ENCODE measurements around the gene PVALEF.

Gene PVALEF

GRCh38 chr17:81194225-81194760 lies 29.0 kb downstream of the PVALEF start:
- Histone ChIP-seq H3K4me3 (replicated peaks; ENCODE audit: low read depth, low read length) (no peak overlapping the region), H3K27me3 (replicated peaks; ENCODE audit: control insufficient read depth, insufficient read depth, low read length) (no peaks in the 10 kb centered on the region), H3K36me3 (ENCODE audit: control insufficient read depth, insufficient read depth, low read length) (peaks cover 10% of the 10 kb centered on the region)
- DNase-seq (ENCODE audit: extremely low read depth, insufficient read length), result no peak
- TF ChIP-seq CTCF (IDR thresholded peaks at IDR 0.05; ENCODE audit: insufficient read depth, low read length, poor library complexity, severe bottlenecking), result no peak

DNA sequence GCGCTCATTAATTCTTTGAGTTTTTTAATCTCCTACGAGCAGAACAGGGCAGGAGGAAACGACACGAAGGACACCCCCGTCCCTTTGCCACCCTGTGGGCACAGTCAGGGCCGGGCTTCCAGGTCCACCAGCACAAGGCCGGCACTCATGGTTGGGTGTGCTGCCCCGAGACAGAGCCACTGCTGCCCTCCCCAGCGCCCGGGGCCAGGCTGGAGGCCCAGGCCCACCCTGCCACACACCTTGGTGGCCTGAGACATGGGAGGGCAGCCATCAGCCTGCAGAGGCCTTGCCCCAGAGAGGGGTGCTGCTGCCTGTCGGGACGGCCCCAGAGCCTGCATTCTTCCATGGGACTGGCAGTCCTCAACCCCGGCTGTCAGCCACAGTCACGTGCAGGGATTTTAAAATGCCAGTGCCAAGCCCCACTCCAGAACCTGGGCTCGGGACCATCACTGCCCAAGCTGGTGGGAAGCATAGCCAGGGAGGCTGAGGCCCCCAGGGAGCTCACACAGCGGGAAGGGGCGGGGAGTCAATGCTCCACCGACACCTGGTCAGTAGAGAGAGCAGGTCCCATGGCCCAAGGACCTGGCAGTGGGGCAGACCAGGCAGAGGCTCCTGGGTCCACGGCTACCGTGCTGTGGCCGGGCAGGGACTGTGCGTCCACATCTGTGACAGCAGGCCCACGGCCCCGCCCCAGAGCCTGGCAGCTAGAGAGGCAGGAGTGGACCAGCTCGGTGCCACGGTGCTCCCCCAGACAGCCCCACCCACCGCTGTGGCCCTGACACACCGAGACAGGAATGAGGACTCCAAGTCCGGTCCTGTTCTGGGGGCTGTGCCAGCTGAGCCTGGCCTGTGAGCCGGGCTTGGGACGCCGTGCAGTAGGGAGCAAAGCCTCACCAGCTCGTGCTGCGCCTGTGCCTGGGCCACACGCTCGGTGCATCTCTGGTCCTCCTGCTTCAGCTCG lies 29.9 kb downstream of the PVALEF start:
- Histone ChIP-seq H3K4me3 (replicated peaks; ENCODE audit: low read depth, low read length) (no peak overlapping the region), H3K36me3 (ENCODE audit: control insufficient read depth, insufficient read depth, low read length) (peaks cover 3% of the 10 kb centered on the region), H3K27me3 (replicated peaks; ENCODE audit: control insufficient read depth, insufficient read depth, low read length) (no peaks in the 10 kb centered on the region)
- no peak for TF ChIP-seq CTCF (IDR thresholded peaks at IDR 0.05; ENCODE audit: insufficient read depth, low read length, poor library complexity, severe bottlenecking)
- no peak for DNase-seq (ENCODE audit: extremely low read depth, insufficient read length)

GRCh38 chr17:81195941-81196495 lies 30.7 kb downstream of the PVALEF start:
- peaks cover 3% of the 10 kb centered on the region for H3K36me3 ChIP-seq (ENCODE audit: control insufficient read depth, insufficient read depth, low read length)
- no peak for DNase-seq (ENCODE audit: extremely low read depth, insufficient read length)
- TF ChIP-seq CTCF (IDR thresholded peaks at IDR 0.05; ENCODE audit: insufficient read depth, low read length, poor library complexity, severe bottlenecking), result no peak
- no peaks in the 10 kb centered on the region for H3K27me3 ChIP-seq (replicated peaks; ENCODE audit: control insufficient read depth, insufficient read depth, low read length)
- no peak overlapping the region for H3K4me3 ChIP-seq (replicated peaks; ENCODE audit: low read depth, low read length)

- Histone ChIP-seq H3K36me3 (ENCODE audit: control insufficient read depth, insufficient read depth, low read length) (peaks cover 3% of the 10 kb centered on the region), H3K4me3 (replicated peaks; ENCODE audit: low read depth, low read length) (no peak overlapping the region), H3K27me3 (replicated peaks; ENCODE audit: control insufficient read depth, insufficient read depth, low read length) (no peaks in the 10 kb centered on the region)
- DNase-seq (ENCODE audit: extremely low read depth, insufficient read length), result no peak
- no peak for TF ChIP-seq CTCF (IDR thresholded peaks at IDR 0.05; ENCODE audit: insufficient read depth, low read length, poor library complexity, severe bottlenecking)
Observed at GRCh38 chr17:81196505-81197408, 31.4 kb downstream of the PVALEF start.

- Histone ChIP-seq H3K36me3 (ENCODE audit: control insufficient read depth, insufficient read depth, low read length) (peaks cover 3% of the 10 kb centered on the region), H3K4me3 (replicated peaks; ENCODE audit: low read depth, low read length) (no peak overlapping the region), H3K27me3 (replicated peaks; ENCODE audit: control insufficient read depth, insufficient read depth, low read length) (no peaks in the 10 kb centered on the region)
- no peak for DNase-seq (ENCODE audit: extremely low read depth, insufficient read length)
- no peak for TF ChIP-seq CTCF (IDR thresholded peaks at IDR 0.05; ENCODE audit: insufficient read depth, low read length, poor library complexity, severe bottlenecking)
Observed at GRCh38 chr17:81197409-81197795, 32.1 kb downstream of the PVALEF start.

All from GM06990 (cell line).